Brain pericyte (primary cell): ENCODE results near the gene CXCR2.
"Not testable (repeated sequence)": the region's sequence is repeated elsewhere in the genome, so short reads cannot be mapped to it uniquely, and the experiment has no call there.

Experiments
- DNase-seq: peaks from one replicate; pipeline ENCODE4 v3.0.0-alpha.2; 2012; ENCODE audit warnings: low read depth, low spot score

CXCR2 gene

DNA sequence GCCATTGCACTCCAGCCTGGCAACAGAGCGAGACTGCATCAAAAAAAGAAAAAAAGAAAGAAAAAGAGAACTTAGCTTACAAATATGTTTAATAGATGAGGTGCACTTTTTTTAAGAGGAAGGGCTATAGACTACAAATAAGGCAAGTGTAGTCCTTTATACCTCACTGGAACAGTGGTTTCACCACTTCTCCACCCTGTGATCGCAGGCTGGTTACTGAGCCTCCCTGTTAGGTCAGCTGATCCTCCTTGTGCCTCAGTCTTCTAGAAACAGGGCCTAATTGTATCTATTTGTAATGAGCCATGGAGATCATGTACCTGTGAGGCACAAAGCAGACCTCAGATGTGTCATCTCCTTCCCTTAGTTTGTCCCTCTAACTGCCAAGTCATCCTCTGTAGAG is 4.5 kb downstream of the CXCR2 start:
- no peak for DNase-seq

DNA sequence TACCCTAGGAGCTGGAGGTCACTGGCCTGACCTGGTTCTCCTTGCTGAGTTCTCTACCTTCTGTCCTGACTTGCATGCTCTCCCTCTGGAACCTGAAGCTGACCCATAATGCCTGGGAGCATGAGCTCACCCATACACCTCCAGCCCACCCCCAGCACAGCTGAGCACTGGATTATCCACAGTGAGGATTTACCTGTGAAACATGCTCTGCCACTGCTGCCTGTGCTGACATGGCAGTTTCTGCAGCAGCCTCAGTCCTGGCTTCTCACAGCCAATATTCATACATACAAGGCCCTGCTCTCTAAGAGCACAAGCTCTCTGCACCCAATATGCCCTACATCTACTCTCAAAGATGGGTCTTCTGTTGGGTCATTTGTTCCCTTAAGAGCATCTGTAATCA is 5.0 kb downstream of the CXCR2 start:
- no peak for DNase-seq

GRCh38 chr2:218137514-218137913 is 11.7 kb downstream of the CXCR2 start:
- DNase-seq = no peak

GRCh38 chr2:218138047-218138446 is 12.2 kb downstream of the CXCR2 start:
- no peak for DNase-seq

- no peak for DNase-seq
Observed at GRCh38 chr2:218145124-218145523, 19.3 kb downstream of the CXCR2 start.

GRCh38 chr2:218146056-218146455 is 20.2 kb downstream of the CXCR2 start:
- DNase-seq = no peak

GRCh38 chr2:218149098-218149497 is 23.3 kb downstream of the CXCR2 start:
- no peak for DNase-seq

DNA sequence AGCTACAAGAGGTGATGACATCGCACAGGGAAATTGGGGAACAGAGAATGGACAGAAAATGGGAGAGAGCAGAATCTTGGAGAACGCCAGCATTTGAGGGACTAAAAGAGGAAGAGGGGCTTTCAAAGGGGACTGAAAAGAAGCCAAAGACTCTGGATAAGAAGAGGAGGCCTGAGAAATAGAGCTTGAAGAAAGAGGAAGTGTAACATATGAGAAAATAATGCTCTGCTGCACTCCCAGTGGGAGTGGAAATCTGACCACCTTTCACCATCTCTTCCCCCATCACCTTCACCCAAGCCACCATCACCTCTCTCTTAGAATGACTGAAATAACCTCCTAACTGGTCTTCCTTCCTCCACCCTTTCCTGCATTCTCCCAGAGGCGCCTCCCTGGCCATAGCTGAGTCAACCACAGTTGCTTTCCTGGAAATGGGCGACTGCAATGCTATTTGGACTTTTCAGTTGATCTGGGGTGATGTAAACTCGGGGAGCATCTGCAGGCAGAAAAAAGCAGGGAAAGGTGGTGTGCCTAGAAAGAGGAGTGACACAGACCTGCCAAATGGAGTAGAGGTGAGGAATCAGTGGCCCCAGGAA is 24.1 kb downstream of the CXCR2 start:
- no peak for DNase-seq

GRCh38 chr2:218152172-218152571 is 26.3 kb downstream of the CXCR2 start:
- DNase-seq = no peak

DNA sequence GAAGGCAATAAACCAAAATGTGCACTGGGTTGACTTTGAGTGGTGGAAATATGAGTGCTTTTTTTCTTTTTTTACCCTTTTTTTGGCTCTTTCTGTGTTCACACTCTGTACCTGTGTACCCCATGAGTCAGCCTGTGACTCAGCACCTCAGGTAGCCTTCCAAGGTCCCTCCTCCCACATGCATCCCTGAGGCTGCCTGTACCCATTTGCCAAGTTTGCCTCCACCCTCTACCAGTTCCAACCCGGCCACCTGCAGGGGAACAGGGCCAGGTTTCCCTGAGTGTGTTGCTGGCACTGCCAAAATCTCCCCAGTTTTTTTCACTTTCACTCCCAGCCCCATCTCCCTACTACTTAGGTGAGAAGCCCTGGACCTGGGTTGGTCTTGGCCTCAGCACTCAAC is 26.9 kb downstream of the CXCR2 start:
- no peak for DNase-seq

GRCh38 chr2:218155953-218156479 is 30.2 kb downstream of the CXCR2 start:
- no peak for DNase-seq

DNA sequence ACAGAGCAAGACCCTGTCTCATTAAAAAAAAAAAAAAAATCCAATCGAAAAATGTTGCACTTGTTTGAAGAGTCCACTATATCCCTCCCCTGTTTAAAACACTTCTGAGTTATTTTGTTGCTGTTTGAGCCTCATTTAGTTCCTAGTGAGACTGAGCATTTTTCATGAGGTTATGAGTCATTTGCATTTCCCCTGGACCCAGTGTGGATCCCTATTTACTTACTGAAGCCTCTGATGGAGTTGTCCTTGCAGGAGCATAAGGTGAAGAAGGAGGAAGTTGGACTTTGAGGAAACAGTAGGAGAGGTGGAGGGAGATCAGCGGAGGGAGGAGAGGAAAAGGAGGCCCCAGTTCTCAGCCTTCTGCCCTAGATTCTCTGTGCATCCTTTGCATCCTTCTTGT is 35.8 kb downstream of the CXCR2 start:
- no peak for DNase-seq

DNA sequence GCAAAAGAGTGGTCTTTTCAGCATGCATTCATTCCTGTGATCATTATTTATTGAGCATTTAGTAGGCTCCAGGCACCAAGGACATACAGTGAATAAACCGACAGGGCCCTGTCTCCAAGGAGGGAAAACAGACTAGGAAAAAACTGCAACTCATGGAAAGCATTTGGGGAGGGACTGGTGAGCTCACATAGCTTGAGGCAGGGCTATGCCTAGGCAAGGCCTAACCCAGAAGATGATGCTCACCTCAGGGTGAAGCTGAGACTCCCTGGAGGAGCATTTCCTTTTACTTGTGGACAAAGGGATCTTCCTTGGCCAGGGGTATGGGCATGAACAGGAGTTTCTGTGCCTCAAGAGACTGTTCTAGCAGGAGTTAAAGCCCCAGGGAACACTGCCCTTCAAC is 37.0 kb downstream of the CXCR2 start:
- no peak for DNase-seq

- no peak for DNase-seq
Observed at GRCh38 chr2:218166791-218167190, 41.0 kb downstream of the CXCR2 start, which contains the start of gene CXCR1. TSS of gene CXCR1 (minus strand) at chr2:218166962. CDS start at chr2:218165211, 1,751 bp downstream.

GRCh38 chr2:218168016-218168415 is 42.2 kb downstream of the CXCR2 start:
- no peak for DNase-seq

DNA sequence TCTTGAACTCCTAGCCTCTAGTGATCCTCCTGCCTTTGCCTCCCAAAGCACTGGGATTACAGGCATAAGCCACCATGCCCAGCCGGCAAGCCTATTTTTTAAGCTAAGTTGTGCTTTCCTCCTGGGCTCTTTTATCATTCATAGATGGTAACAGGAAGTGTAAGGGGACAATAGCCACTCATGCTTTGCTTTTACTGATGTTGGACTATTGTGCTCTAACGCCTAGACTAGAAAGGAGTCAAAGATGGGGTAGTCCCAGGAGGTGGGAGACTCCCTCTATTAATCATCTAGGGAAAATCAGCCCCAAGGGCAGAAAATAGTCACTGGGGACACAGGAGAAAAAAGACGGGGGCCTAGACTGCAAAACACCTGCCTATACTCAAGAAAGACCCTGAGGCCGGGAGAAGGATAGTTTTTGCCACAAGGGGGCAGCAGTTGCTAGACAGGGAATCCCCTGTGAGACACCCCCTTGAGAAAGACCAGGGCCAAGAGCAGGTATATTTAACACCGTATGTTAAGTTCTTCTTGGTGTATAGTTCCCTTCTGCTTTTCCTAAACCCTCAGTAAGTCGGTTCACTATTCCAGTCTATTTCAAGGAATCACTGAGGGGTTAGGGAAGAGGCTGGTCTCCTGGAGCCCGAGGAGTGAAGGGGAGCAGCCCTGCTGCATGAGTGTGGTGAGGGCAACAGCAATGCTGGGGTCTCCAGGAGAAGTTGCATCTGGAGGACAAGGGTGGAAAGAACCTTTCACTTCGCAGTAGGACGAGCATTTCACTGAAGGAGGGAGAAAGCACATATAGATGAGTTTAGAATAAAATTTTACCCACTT is 43.0 kb downstream of the CXCR2 start:
- DNase-seq = no peak

DNA sequence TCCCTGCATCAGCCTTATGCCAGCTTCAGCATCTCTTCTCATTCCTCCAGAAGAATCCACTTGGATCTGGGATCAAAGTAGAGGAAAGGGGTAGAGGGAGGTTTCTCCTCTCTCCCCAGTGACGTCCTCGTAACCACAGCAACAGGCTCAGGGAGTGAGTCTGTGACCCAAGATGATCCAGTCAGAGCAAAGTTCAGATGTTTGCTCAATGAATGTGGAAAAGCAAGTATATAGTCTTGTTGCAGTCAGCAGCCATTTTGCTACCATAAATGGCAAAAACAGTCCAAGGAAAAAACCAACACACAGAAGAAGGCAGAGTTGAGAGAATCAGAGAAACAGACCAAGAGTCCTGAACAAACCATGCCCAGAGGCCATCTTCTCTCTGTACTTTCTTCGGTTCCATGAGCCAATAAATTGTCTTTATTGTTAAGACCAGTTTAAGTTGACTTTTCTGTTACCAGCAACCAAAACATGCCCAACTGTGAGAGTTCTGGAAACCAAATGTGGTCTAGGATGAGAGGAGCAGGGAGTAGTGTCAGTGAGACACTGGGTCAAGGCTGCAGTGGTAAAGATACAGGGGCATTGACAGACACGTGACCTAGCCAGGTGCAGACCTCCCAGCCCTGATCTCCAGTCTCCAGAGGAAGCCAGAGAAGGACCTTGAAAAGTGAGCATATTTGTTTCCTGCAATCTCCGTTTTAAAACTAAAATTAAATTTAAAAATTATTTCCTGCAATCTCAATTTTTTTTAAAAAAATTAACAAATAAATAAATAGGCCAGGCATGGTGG is 44.1 kb downstream of the CXCR2 start:
- DNase-seq = no peak

- DNase-seq = not testable (repeated sequence)
Observed at GRCh38 chr2:218171744-218172143, 45.9 kb downstream of the CXCR2 start.

DNA sequence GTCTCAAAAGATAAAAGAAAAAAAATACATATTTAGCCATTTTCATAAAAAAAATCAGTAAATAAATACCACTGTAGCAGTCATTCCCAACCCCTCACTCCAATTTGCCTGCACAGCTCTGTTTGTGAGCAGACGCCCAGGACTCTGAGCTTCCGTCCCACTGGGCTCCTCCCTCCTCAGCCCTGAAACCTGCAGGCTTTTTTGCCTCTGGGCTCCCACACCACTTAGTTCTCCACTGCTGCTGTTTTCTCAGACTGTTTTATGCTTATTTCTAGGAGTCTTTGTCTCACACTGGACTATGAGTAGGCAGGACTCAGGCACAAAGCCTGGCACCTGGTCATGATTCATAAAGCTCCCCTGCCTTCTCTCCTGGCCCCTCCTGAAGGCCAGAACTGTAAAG is 47.0 kb downstream of the CXCR2 start:
- no peak for DNase-seq

GRCh38 chr2:218179782-218180181 is 54.0 kb downstream of the CXCR2 start:
- DNase-seq = no peak

- DNase-seq = no peak
Observed at GRCh38 chr2:218180467-218181114, 54.8 kb downstream of the CXCR2 start.

GRCh38 chr2:218184331-218184730 is 58.5 kb downstream of the CXCR2 start:
- DNase-seq = no peak
